HepG2 (cell line): ENCODE results near the gene VAC14. TPM values are rescaled to one million over a fixed set of nuclear protein-coding genes. Genes with fewer than 3 reads are reported as not detected.

Experiments used
- ATAC-seq: fragments of 200-7000 bp; cut with Tn5 transposase; 3 replicates; pipeline ENCODE4 v1.9.1; 2020; ENCODE audit warnings: mild to moderate bottlenecking, moderate library complexity
- BruUV-seq: library from RNA; stranded (reverse); fragments of 400-500 nt; replicated peaks from 2 replicates; lab custom pipeline; 2021; lab: Mats Ljungman, UMichigan
- CTCF ChIA-PET: fragments of 300-600 bp; formaldehyde crosslinking; extraction: SDS; loops from one replicate; lab custom pipeline; 2021; ENCODE audit warnings: low total read pairs, inconsistent platforms, low intra/inter-chr PET ratio; lab: Yijun Ruan, JAX
- POLR2A ChIA-PET: fragments of 350-600 bp; sonication (Branson Sonifier 250); formaldehyde crosslinking; loops from one replicate; lab custom pipeline; 2020; ENCODE audit warnings: antibody characterized with exemption, inconsistent platforms; lab: Yijun Ruan, JAX
- DNase-seq: peaks from one replicate; pipeline ENCODE4 v3.0.0-alpha.2; 2015; ENCODE audit warnings: low spot score
- FAIRE-seq: peaks from 3 replicates; lab custom pipeline; 2011; peaks lifted over from hg19 to GRCh38; lab: Jason Lieb, UNC
- H2AFZ ChIP-seq: one replicate; pipeline ENCODE4 v1.6.1; 2011; ENCODE audit warnings: low read length, inconsistent platforms
- H3K27ac ChIP-seq: fragments of 300-600 bp; 3 replicates; pipeline ENCODE4 v1.8.0; 2011; ENCODE audit warnings: mixed run types, mild to moderate bottlenecking, mixed read lengths, low read length, inconsistent platforms; ENCODE audit not compliant: insufficient read depth; ENCODE audit errors: extremely low read length
- H3K27me3 ChIP-seq, 2 experiments: fragments of 200-600 bp in 1 of 2; 2 replicates in 1 of 2; 3 replicates in 1 of 2; pipeline versions ENCODE4 v1.6.0 to v1.8.0; 2011; ENCODE audit warnings: low read length in 2 of 2, mild to moderate bottlenecking in 2 of 2, moderate library complexity in 2 of 2, inconsistent platforms in 1 of 2; ENCODE audit not compliant: insufficient read depth in 2 of 2, control insufficient read depth in 1 of 2
- H3K36me3 ChIP-seq, 2 experiments: fragments of 200-600 bp in 1 of 2; replicated peaks in 1 of 2; 2 replicates in 1 of 2; 3 replicates in 1 of 2; pipeline versions ENCODE4 v1.5.1 to v1.8.0; 2011; ENCODE audit warnings: low read length in 2 of 2, inconsistent platforms in 1 of 2; ENCODE audit not compliant: insufficient read depth in 2 of 2, control insufficient read depth in 1 of 2
- H3K4me1 ChIP-seq: 2 replicates; pipeline ENCODE4 v1.5.1; 2012; ENCODE audit warnings: low read length, inconsistent platforms; ENCODE audit not compliant: insufficient read depth
- H3K4me2 ChIP-seq: 2 replicates; pipeline ENCODE4 v1.6.0; 2011; ENCODE audit warnings: low read depth, low read length, inconsistent platforms
- H3K4me3 ChIP-seq, 3 experiments: fragments of 200-600 bp in 1 of 3; sonication (generic), shearing (Covaris generic) in 1 of 3; replicated peaks in 1 of 3; 2 replicates each; pipeline ENCODE4 v1.5.1; 2011 to 2016; ENCODE audit warnings: low read length in 3 of 3, inconsistent platforms in 2 of 3, low read depth in 2 of 3, mild to moderate bottlenecking in 2 of 3, control low read depth in 1 of 3, mixed read lengths in 1 of 3; ENCODE audit not compliant: insufficient read depth in 1 of 3
- H3K79me2 ChIP-seq: one replicate; pipeline ENCODE4 v1.6.1; 2011; ENCODE audit warnings: low read length, inconsistent platforms; ENCODE audit not compliant: insufficient read depth
- H3K9ac ChIP-seq: 2 replicates; pipeline ENCODE4 v1.6.0; 2011; ENCODE audit warnings: mild to moderate bottlenecking, low read depth, low read length, inconsistent platforms; ENCODE audit not compliant: insufficient read depth
- H3K9me3 ChIP-seq: 2 replicates; pipeline ENCODE4 v1.5.1; 2012; ENCODE audit warnings: mild to moderate bottlenecking, low read length
- H4K20me1 ChIP-seq: 2 replicates; pipeline ENCODE4 v1.6.0; 2011; ENCODE audit warnings: inconsistent platforms, mild to moderate bottlenecking, low read length, moderate library complexity; ENCODE audit not compliant: insufficient read depth
- AHR ChIP-seq: IDR thresholded peaks from 2 replicates; pipeline ENCODE4 v1.6.1; 2018; ENCODE audit warnings: missing genetic modification reagents, missing compliant biosample characterization
- ERF ChIP-seq: IDR thresholded peaks from 2 replicates; pipeline ENCODE4 v1.6.1; 2018; ENCODE audit warnings: missing biosample characterization, missing genetic modification reagents
- FOXO1 ChIP-seq: sonication (generic); formaldehyde crosslinking; IDR thresholded peaks from 2 replicates; pipeline ENCODE4 v1.4.0; 2020; ENCODE audit warnings: missing genetic modification reagents
- YY1 ChIP-seq: IDR thresholded peaks from 2 replicates; pipeline ENCODE4 v1.6.1; 2011; ENCODE audit warnings: low read length, low read depth, moderate library complexity, mild to moderate bottlenecking; ENCODE audit not compliant: insufficient read depth, insufficient replicate concordance
- ZMYM3 ChIP-seq: sonication (generic); formaldehyde crosslinking; IDR thresholded peaks from 2 replicates; pipeline ENCODE4 v1.5.1; 2020; ENCODE audit warnings: mild to moderate bottlenecking, missing genetic modification reagents
- ZNF282 ChIP-seq: fragments of 450-650 bp; IDR thresholded peaks from 2 replicates; pipeline ENCODE4 v1.6.1; 2018; ENCODE audit not compliant: partially characterized antibody
- WGBS: methylation state at CpG from one replicate; pipeline ENCODE4 v1.1.6; 2017; ENCODE audit warnings: low lambda C conversion rate; 5-methylcytosine and 5-hydroxymethylcytosine counted together
- in situ Hi-C: cut with HindIII; loops from 2 replicates; pipeline ENCODE4 v1.10.0; 2017; ENCODE audit warnings: low pct_unique_long_range_greater_than_20kb; ENCODE audit not compliant: extremely low pct_ligation_motif_present
- intact Hi-C: fragments of 100-400 bp; cut with micrococcal nuclease; formaldehyde crosslinking; loops from one replicate; pipeline ENCODE4 v1.10.0; 2022; ENCODE audit not compliant: unreplicated experiment
- polyA plus RNA-seq, 8 experiments: library from polyadenylated mRNA; depleted of rRNA in 3 of 8; stranded (reverse) in 7 of 8; unstranded in 1 of 8; fragments of >200 nt; fragmentation: Illumina TruSeq in 4 of 8; extraction: Trizol in 4 of 8; gene quantifications; 2 replicates each; pipeline versions ENCODE4 v1.2.1 to v1.2.3, GENCODE V29; 2011 to 2016; ENCODE audit warnings: low read depth in 4 of 8, missing spikeins in 1 of 8, mixed read lengths in 1 of 8; ENCODE audit not compliant: insufficient read depth in 1 of 8
- total RNA-seq, 5 experiments: library from RNA; depleted of rRNA; stranded (reverse); fragments of >200 nt; fragmentation: Illumina TruSeq; extraction: Trizol; gene quantifications; 2 replicates each; pipeline ENCODE4 v1.2.3, GENCODE V29; 2016; ENCODE audit warnings: low read depth in 1 of 5
- TF ChIP-seq, protein P1 (sequence below): sonication (generic); formaldehyde crosslinking; IDR thresholded peaks from 2 replicates; pipeline ENCODE4 v1.4.0; 2020; ENCODE audit warnings: mild to moderate bottlenecking, missing genetic modification reagents, borderline replicate concordance
- TF ChIP-seq, protein P2 (sequence below): IDR thresholded peaks from 2 replicates; pipeline ENCODE4 v1.6.1; 2012; ENCODE audit warnings: low read length, improper control_type of control experiment
- TF ChIP-seq, protein P3 (sequence below): sonication (generic); formaldehyde crosslinking; IDR thresholded peaks from 2 replicates; pipeline ENCODE4 v1.8.1; 2023; ENCODE audit warnings: missing genetic modification reagents, inconsistent platforms, borderline replicate concordance
- TF ChIP-seq, protein P4 (sequence below), 2 experiments: sonication (generic) in 1 of 2; formaldehyde crosslinking in 1 of 2; IDR thresholded peaks; 2 replicates each; pipeline versions ENCODE4 v1.4.0 to v1.6.1; 2016 to 2020; ENCODE audit warnings: borderline replicate concordance in 1 of 2, low read depth in 1 of 2, mild to moderate bottlenecking in 1 of 2, missing genetic modification reagents in 1 of 2

The VAC14 gene
- total and polyA plus RNA-seq, 2 of the 13 experiments (the other 11 are each of a cell fraction or from before 2014, with no cell fraction given): 23.5 to 24.6 TPM

DNA sequence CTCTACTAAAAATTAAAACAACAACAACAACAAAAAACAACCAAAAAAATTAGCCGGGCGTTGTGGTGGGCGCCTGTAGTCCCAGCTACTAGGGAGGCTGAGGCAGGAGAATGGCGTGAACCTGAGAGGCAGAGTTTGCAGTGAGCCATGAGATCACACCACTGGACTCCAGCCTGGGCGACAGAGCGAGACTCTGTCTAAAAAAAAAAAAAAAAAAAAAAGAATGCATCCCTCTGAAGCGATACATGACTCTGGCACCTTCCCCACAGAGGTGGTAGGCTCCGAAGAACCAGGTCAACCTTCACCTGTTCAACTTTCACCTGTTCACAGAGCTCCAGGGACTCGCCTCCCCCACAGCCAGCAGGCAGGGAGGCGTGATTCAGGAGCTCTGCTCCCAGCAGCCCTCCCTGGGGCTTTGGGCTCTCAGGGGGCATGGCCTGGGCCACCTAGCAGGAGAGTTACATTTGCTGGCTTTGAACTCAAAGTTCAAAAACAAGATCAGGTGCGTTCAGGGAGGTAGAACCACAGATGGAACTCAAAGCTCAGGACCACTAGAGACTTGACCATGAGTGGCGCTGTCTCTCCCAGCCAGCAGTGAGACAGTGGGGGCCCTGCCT, 5.6 kb downstream of the VAC14 start (continued):
- no peak for TF ChIP-seq YY1

DNA sequence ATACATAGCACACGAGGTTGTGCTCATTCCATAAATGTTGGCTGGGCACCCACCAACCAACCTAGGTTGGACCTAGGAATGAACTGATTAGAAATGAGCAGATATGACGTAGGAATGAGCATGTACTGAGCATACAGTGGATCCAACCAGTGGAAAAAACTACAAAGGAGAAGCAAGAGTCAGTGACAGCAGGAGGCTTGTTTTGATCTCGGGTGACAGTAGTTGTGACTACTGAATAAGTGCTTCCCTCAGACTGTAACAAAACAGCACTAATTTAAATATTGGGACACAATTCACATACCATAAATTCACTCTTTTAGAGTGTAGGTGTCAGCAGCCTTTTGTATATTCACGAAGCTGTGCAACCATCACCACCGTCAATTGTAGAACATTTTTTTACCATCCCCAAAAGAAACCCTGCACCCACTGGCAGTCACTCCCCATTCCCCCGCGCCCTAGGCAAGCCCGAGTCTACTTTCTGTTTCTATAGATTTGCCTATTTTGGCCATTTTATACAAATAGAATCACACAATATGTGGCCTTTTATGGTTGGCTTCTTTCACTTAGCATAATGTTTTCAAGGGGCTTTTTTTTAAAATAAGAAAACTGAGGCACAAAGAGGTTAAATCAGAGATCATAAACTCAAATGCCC, 7.0 kb downstream of the VAC14 start:
- no peak overlapping the region for H3K9ac ChIP-seq
- H3K27ac ChIP-seq: no peak overlapping the region
- no peaks in the 10 kb centered on the region for H3K27me3 ChIP-seq
- intact Hi-C loops (no loop called here), in situ Hi-C loops (no loop called here)
- ChIA-PET POLR2A (no interaction called here), CTCF (no interaction called here)
- no peaks in the 10 kb centered on the region for H3K9me3 ChIP-seq
- FAIRE-seq (no peak), ATAC-seq (no peak), DNase-seq (no peak)
- WGBS: 96% methylated on average over 8 of the region's 8 CpGs
- BruUV-seq: no TSS peak
- H4K20me1 ChIP-seq: no peaks in the 10 kb centered on the region; the same call in 1 of the 2 replicates
- no peak overlapping the region for H3K4me3 ChIP-seq
- no peak overlapping the region for H3K4me2 ChIP-seq
- H2AFZ ChIP-seq: no peak overlapping the region
- H3K4me1 ChIP-seq: peaks cover 15% of the 10 kb centered on the region
- H3K79me2 ChIP-seq: peaks cover 80% of the 10 kb centered on the region
- H3K36me3 ChIP-seq: peaks cover 3 to 22% of the 10 kb centered on the region in 2 experiments; a peak in 2 of 5 replicates
- TF ChIP-seq FOXO1 (CRISPR knock-in tag): no peak
- no peak for TF ChIP-seq ERF (CRISPR knock-in tag)
- no peak for TF ChIP-seq ZNF282
- TF ChIP-seq, protein P1, sequence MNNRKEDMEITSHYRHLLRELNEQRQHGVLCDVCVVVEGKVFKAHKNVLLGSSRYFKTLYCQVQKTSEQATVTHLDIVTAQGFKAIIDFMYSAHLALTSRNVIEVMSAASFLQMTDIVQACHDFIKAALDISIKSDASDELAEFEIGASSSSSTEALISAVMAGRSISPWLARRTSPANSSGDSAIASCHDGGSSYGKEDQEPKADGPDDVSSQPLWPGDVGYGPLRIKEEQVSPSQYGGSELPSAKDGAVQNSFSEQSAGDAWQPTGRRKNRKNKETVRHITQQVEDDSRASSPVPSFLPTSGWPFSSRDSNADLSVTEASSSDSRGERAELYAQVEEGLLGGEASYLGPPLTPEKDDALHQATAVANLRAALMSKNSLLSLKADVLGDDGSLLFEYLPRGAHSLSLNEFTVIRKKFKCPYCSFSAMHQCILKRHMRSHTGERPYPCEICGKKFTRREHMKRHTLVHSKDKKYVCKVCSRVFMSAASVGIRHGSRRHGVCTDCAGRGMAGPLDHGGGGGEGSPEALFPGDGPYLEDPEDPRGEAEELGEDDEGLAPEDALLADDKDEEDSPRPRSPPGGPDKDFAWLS (CRISPR knock-in tag): no peak
- TF ChIP-seq ZMYM3 (CRISPR knock-in tag): no peak
- TF ChIP-seq, protein P2, sequence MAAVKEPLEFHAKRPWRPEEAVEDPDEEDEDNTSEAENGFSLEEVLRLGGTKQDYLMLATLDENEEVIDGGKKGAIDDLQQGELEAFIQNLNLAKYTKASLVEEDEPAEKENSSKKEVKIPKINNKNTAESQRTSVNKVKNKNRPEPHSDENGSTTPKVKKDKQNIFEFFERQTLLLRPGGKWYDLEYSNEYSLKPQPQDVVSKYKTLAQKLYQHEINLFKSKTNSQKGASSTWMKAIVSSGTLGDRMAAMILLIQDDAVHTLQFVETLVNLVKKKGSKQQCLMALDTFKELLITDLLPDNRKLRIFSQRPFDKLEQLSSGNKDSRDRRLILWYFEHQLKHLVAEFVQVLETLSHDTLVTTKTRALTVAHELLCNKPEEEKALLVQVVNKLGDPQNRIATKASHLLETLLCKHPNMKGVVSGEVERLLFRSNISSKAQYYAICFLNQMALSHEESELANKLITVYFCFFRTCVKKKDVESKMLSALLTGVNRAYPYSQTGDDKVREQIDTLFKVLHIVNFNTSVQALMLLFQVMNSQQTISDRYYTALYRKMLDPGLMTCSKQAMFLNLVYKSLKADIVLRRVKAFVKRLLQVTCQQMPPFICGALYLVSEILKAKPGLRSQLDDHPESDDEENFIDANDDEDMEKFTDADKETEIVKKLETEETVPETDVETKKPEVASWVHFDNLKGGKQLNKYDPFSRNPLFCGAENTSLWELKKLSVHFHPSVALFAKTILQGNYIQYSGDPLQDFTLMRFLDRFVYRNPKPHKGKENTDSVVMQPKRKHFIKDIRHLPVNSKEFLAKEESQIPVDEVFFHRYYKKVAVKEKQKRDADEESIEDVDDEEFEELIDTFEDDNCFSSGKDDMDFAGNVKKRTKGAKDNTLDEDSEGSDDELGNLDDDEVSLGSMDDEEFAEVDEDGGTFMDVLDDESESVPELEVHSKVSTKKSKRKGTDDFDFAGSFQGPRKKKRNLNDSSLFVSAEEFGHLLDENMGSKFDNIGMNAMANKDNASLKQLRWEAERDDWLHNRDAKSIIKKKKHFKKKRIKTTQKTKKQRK: no peak
- TF ChIP-seq, protein P3, sequence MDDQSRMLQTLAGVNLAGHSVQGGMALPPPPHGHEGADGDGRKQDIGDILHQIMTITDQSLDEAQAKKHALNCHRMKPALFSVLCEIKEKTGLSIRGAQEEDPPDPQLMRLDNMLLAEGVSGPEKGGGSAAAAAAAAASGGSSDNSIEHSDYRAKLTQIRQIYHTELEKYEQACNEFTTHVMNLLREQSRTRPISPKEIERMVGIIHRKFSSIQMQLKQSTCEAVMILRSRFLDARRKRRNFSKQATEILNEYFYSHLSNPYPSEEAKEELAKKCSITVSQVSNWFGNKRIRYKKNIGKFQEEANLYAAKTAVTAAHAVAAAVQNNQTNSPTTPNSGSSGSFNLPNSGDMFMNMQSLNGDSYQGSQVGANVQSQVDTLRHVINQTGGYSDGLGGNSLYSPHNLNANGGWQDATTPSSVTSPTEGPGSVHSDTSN: no peak
- TF ChIP-seq AHR (CRISPR knock-in tag): no peak
- TF ChIP-seq, protein P4, sequence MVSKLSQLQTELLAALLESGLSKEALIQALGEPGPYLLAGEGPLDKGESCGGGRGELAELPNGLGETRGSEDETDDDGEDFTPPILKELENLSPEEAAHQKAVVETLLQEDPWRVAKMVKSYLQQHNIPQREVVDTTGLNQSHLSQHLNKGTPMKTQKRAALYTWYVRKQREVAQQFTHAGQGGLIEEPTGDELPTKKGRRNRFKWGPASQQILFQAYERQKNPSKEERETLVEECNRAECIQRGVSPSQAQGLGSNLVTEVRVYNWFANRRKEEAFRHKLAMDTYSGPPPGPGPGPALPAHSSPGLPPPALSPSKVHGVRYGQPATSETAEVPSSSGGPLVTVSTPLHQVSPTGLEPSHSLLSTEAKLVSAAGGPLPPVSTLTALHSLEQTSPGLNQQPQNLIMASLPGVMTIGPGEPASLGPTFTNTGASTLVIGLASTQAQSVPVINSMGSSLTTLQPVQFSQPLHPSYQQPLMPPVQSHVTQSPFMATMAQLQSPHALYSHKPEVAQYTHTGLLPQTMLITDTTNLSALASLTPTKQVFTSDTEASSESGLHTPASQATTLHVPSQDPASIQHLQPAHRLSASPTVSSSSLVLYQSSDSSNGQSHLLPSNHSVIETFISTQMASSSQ (IDR thresholded peaks at IDR 0.05; ENCODE audit: low read depth): no peak
- TF ChIP-seq, protein P4 (CRISPR knock-in tag; IDR thresholded peaks at IDR 0.05; ENCODE audit: borderline replicate concordance): no peak
